Measurements from ENCODE around the gene GADD45B. TPM values are rescaled to one million over a fixed set of nuclear protein-coding genes. Genes with fewer than 3 reads are reported as not detected.

The GADD45B gene
- total RNA-seq, 1 experiment from 2014 or later: 23.8 TPM

DNA sequence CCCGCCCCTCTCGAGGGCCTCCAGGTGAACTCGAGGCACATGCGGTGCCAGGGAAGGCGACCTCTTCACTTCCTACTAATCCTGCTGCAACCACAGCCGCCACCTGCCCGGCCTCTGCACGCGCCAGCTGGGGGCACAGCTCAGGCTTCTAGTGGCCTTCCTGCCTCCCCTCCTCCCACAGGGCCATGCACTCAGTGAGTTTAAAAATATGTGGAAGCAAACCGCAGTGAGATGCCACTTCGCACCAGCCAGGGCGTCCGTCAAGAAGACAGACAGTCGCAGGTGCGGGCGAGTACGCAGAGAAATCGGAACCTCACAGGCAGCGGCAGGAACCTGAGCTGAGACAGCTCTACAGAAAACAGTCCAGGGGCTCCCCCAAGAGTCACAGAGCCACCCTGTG is 29.5 kb upstream of the GADD45B start:
- no peak for DNase-seq
- TF ChIP-seq CTCF (IDR thresholded peaks at IDR 0.05; ENCODE audit: insufficient read depth in 1 of 2, low read depth in 1 of 2, low read length in 1 of 2, severe bottlenecking in 1 of 2, unreplicated experiment in 1 of 2): no peak
- no TSS peak for BruUV-seq (replicated peaks)
- no peaks in the 10 kb centered on the region for H3K36me3 ChIP-seq (ENCODE audit: control insufficient read depth, insufficient read depth, low read length)
- no peaks in the 10 kb centered on the region for H3K9me3 Mint-ChIP-seq (ENCODE audit: unreplicated experiment)
- no peaks in the 10 kb centered on the region for H3K27me3 ChIP-seq (replicated peaks; ENCODE audit: control insufficient read depth, insufficient read depth, low read length)
- ChIA-PET POLR2A (no interaction called here), CTCF (no interaction called here)
- H3K4me1 Mint-ChIP-seq (ENCODE audit: low read depth, unreplicated experiment): no peaks in the 10 kb centered on the region
- no peaks in the 10 kb centered on the region for H3K27me3 Mint-ChIP-seq (ENCODE audit: insufficient read depth, unreplicated experiment)
- no peaks in the 10 kb centered on the region for H3K9me3 ChIP-seq
- intact Hi-C loops (cut with micrococcal nuclease; ENCODE audit: unreplicated experiment): no loop called here
- peaks cover 19% of the 10 kb centered on the region for H3K36me3 Mint-ChIP-seq (ENCODE audit: insufficient read depth, unreplicated experiment)
- no peaks in the 10 kb centered on the region for H3K4me1 ChIP-seq
- no peak overlapping the region for H3K4me3 ChIP-seq (ENCODE audit: low read depth, low read length)
- H3K27ac Mint-ChIP-seq (ENCODE audit: unreplicated experiment): no peak overlapping the region
- no peak overlapping the region for H3K4me3 Mint-ChIP-seq (ENCODE audit: unreplicated experiment)

GRCh38 chr19:2449019-2449418 is 26.9 kb upstream of the GADD45B start:
- CTCF ChIA-PET: no interaction called here
- intact Hi-C loops (cut with micrococcal nuclease; ENCODE audit: unreplicated experiment): no loop called here
- Histone ChIP-seq H3K4me3 (ENCODE audit: low read depth, low read length) (no peak overlapping the region), H3K4me1 (no peaks in the 10 kb centered on the region), H3K9me3 (no peaks in the 10 kb centered on the region), H3K36me3 (ENCODE audit: control insufficient read depth, insufficient read depth, low read length) (no peaks in the 10 kb centered on the region), H3K27me3 (replicated peaks; ENCODE audit: control insufficient read depth, insufficient read depth, low read length) (no peaks in the 10 kb centered on the region)
- TF ChIP-seq CTCF (IDR thresholded peaks at IDR 0.05; ENCODE audit: insufficient read depth in 1 of 2, low read depth in 1 of 2, low read length in 1 of 2, severe bottlenecking in 1 of 2, unreplicated experiment in 1 of 2): no peak
- H3K27ac Mint-ChIP-seq (ENCODE audit: unreplicated experiment): no peak overlapping the region
- no peaks in the 10 kb centered on the region for H3K27me3 Mint-ChIP-seq (ENCODE audit: insufficient read depth, unreplicated experiment)
- DNase-seq: no peak
- POLR2A ChIA-PET: no interaction called here
- H3K9me3 Mint-ChIP-seq (ENCODE audit: unreplicated experiment): no peaks in the 10 kb centered on the region
- no peak overlapping the region for H3K4me3 Mint-ChIP-seq (ENCODE audit: unreplicated experiment)
- peaks cover 20% of the 10 kb centered on the region for H3K36me3 Mint-ChIP-seq (ENCODE audit: insufficient read depth, unreplicated experiment)
- H3K4me1 Mint-ChIP-seq (ENCODE audit: low read depth, unreplicated experiment): no peaks in the 10 kb centered on the region
- BruUV-seq (replicated peaks): no TSS peak

DNA sequence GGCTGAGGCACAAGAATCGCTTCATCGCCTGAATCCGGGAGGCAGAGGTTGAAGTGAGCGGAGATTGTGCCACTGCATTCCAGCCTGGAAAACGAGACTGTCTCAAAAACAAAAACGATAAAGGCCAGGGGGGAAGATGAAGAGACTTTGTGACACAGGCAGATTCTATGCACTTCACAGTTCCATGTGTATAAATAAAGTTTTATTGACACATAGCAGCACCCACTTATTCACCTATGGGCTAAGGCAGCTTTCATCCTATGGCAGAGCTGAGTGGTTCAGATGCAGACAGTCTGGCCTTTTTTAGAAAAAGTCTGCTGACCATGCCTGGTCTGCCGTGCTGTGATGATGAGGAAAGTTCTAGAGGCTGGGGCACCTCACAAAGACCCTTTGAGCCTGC is 24.8 kb upstream of the GADD45B start:
- Histone ChIP-seq H3K4me3 (ENCODE audit: low read depth, low read length) (no peak overlapping the region), H3K4me1 (peaks cover 5% of the 10 kb centered on the region; the same call in 1 of the 2 replicates), H3K9me3 (no peaks in the 10 kb centered on the region), H3K27me3 (replicated peaks; ENCODE audit: control insufficient read depth, insufficient read depth, low read length) (no peaks in the 10 kb centered on the region), H3K36me3 (ENCODE audit: control insufficient read depth, insufficient read depth, low read length) (no peaks in the 10 kb centered on the region)
- intact Hi-C loops (cut with micrococcal nuclease; ENCODE audit: unreplicated experiment): no loop called here
- ChIA-PET CTCF (no interaction called here), POLR2A (no interaction called here)
- no peak overlapping the region for H3K4me3 Mint-ChIP-seq (ENCODE audit: unreplicated experiment)
- no peak overlapping the region for H3K27ac Mint-ChIP-seq (ENCODE audit: unreplicated experiment)
- H3K27me3 Mint-ChIP-seq (ENCODE audit: insufficient read depth, unreplicated experiment): no peaks in the 10 kb centered on the region
- no peak for DNase-seq
- H3K36me3 Mint-ChIP-seq (ENCODE audit: insufficient read depth, unreplicated experiment): peaks cover 27% of the 10 kb centered on the region
- H3K9me3 Mint-ChIP-seq (ENCODE audit: unreplicated experiment): no peaks in the 10 kb centered on the region
- BruUV-seq (replicated peaks): no TSS peak
- no peak for TF ChIP-seq CTCF (IDR thresholded peaks at IDR 0.05; ENCODE audit: insufficient read depth in 1 of 2, low read depth in 1 of 2, low read length in 1 of 2, severe bottlenecking in 1 of 2, unreplicated experiment in 1 of 2)
- H3K4me1 Mint-ChIP-seq (ENCODE audit: low read depth, unreplicated experiment): no peaks in the 10 kb centered on the region

All from Caco-2 (cell line).